Skeletal muscle tissue (tissue), 5 donors: Measurements from ENCODE around the gene RAB5IF. TPM values are rescaled to one million over a fixed set of nuclear protein-coding genes. Genes with fewer than 3 reads are reported as not detected.

Experiments used
- H3K27ac ChIP-seq: one replicate; pipeline ENCODE4 v1.7.0; 2013; ENCODE audit warnings: mild to moderate bottlenecking, low read depth, low read length, inconsistent platforms
- H3K27me3 ChIP-seq, 3 donors: one replicate each; pipeline ENCODE4 v1.7.0; 2013; ENCODE audit warnings: low read length in 3 of 3; ENCODE audit not compliant: control insufficient read depth in 3 of 3, insufficient read depth in 3 of 3
- H3K36me3 ChIP-seq, 3 donors: one replicate each; pipeline ENCODE4 v1.7.0; 2013; ENCODE audit warnings: low read length in 3 of 3; ENCODE audit not compliant: control insufficient read depth in 3 of 3, insufficient read depth in 3 of 3
- H3K4me1 ChIP-seq, 3 donors: one replicate each; pipeline ENCODE4 v1.7.0; 2013; ENCODE audit warnings: low read length in 3 of 3, mild to moderate bottlenecking in 3 of 3; ENCODE audit not compliant: control insufficient read depth in 3 of 3, insufficient read depth in 3 of 3
- H3K4me3 ChIP-seq, 3 donors: one replicate each; pipeline ENCODE4 v1.7.0; 2013; ENCODE audit warnings: low read length in 3 of 3
- H3K9ac ChIP-seq, 3 donors: one replicate each; pipeline ENCODE4 v1.7.0; 2013; ENCODE audit warnings: low read length in 3 of 3, mild to moderate bottlenecking in 3 of 3, moderate library complexity in 2 of 3, low read depth in 1 of 3
- H3K9me3 ChIP-seq, 3 donors: one replicate each; pipeline ENCODE4 v1.7.0; 2013; ENCODE audit warnings: low read length in 3 of 3; ENCODE audit not compliant: control insufficient read depth in 3 of 3
- small RNA-seq: library from RNA; depleted of rRNA; stranded (forward); fragments of <200 nt; gene quantifications from one replicate; pipeline ENCODE3, GENCODE V24; 2014
- total RNA-seq: library from RNA; depleted of rRNA; stranded (reverse); fragments of >200 nt; gene quantifications from one replicate; pipeline ENCODE4 v1.2.3, GENCODE V29; 2014
- donor health status: Osteomylitis.

The RAB5IF gene
- total RNA-seq, 1 donor from 2014 or later, result 47.5 TPM

- Histone ChIP-seq H3K27ac (no peak overlapping the region), H3K27me3 (no peaks in the 10 kb centered on the region), H3K9me3 (no peaks in the 10 kb centered on the region), H3K36me3 (peaks cover 26 to 40% (median 33%) of the 10 kb centered on the region in 3 donors), H3K9ac (no peak overlapping the region), H3K4me3 (no peak overlapping the region), H3K4me1 (no peaks in the 10 kb centered on the region)
Measured at GRCh38 chr20:36658300-36658699, 52.7 kb downstream of the RAB5IF start.

Small RNA genes lying within 50 kb of the gene (small RNA-seq; reads per million reads assigned to genes)
- not detected for gene RF00017

Other genes starting within 250 kb of the RAB5IF start
- gene MYL9, start 64.3 kb upstream of the RAB5IF start, total RNA-seq, result 5.7 TPM
- 20.4 TPM for gene TGIF2, start 32.2 kb upstream of the RAB5IF start, total RNA-seq
- gene SLA2, start 40.4 kb downstream of the RAB5IF start, total RNA-seq, result not detected
- gene NDRG3, start 140.3 kb downstream of the RAB5IF start, total RNA-seq, result 15.1 TPM
- 5.7 TPM for gene DSN1, start 168.0 kb downstream of the RAB5IF start, total RNA-seq